Measurements from ENCODE around the gene ATF7.

The ATF7 gene

DNA sequence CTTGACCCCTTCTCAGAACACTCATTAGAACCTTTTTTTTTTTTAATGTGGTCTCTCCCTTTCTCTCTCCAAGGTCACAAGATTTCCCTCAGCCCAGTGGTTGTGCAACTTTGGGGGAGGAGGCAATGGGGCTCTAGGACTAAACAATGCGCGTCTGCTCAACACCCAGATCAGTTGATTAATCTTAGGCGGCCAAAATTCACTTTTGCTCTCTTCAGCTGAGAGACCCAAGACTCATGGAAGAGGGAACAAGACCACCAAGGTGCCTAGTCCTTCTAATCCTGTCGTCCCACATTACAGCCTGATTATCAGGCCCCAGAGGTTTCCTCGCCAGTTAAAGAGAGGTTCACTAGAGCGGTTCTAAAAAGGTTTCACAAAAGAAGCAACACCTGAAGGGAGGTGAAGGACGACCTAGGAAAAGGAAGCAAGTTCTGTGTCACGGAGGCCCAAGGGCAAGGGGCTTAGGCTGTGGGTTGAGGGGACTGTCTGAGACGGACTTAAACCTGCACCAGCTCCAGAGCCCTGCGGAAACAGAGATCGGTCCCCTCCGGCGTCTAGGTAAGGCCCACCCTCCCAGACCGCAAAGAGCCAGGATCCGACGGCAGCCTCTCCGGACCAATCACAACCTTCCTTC is 125.9 kb downstream of the ATF7 start:
- DNase-seq, result no peak
- no peaks in the 10 kb centered on the region for H3K27me3 ChIP-seq
- no peaks in the 10 kb centered on the region for H3K9me3 ChIP-seq
- H3K4me1 ChIP-seq, result peaks cover 6% of the 10 kb centered on the region
- H3K4me3 ChIP-seq (ENCODE audit: low read depth, low read length), result peak overlapping the region; percentile 65
- TF ChIP-seq, protein P1, sequence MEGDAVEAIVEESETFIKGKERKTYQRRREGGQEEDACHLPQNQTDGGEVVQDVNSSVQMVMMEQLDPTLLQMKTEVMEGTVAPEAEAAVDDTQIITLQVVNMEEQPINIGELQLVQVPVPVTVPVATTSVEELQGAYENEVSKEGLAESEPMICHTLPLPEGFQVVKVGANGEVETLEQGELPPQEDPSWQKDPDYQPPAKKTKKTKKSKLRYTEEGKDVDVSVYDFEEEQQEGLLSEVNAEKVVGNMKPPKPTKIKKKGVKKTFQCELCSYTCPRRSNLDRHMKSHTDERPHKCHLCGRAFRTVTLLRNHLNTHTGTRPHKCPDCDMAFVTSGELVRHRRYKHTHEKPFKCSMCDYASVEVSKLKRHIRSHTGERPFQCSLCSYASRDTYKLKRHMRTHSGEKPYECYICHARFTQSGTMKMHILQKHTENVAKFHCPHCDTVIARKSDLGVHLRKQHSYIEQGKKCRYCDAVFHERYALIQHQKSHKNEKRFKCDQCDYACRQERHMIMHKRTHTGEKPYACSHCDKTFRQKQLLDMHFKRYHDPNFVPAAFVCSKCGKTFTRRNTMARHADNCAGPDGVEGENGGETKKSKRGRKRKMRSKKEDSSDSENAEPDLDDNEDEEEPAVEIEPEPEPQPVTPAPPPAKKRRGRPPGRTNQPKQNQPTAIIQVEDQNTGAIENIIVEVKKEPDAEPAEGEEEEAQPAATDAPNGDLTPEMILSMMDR (IDR thresholded peaks at IDR 0.05; ENCODE audit: low read depth, low read length), result no peak
- H3K36me3 ChIP-seq, result peaks cover 17% of the 10 kb centered on the region

DNA sequence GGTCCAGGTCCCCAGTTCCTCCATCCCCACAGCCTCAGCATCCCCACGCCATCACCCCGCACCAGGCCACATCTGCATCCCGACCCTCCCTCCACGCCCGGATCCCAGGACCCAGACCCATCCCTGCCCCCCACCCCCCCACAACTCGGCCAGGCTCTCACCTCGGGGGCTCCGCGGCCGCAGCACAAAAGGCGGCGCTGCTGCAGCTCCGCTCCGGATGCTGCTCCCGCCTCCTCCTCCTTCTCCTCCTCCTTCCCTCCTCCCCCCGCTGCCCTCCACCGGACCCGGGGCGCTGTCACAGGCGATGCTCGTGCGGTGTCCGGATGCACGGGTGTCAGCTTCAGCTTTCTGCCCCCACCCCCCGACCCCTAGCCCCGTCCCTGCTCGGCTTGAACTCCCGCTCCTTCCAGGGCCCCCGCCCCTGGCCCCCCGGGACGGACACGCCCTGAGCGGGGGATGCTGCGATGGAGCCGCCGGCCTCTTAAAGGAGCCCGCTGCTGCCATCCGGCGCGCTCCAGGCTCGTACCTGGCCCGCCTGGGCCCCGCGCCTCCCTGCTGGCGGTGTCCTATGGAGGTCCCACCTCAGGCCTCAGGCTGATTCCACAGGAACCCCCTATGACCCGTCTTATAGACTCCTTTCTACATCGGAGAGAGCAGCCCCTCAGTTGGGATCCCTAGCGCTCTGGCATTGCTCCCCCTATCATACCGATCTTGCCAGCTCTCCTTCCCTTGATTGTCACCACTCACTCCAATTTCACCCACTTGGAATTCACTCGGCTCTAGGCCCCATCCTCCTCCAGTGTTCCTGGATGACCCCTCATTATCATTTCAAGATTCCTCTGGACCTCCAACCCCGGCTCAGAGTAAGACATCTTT is 126.7 kb downstream of the ATF7 start, which contains the start of gene MAP3K12:
Gene MAP3K12, minus strand, starts transcription at position 193 of the 876 bp plus-strand sequence. CDS start 12,067 bp downstream, outside the sequence.
- H3K27me3 ChIP-seq, result no peaks in the 10 kb centered on the region
- H3K36me3 ChIP-seq, result peaks cover 10% of the 10 kb centered on the region
- no peaks in the 10 kb centered on the region for H3K9me3 ChIP-seq
- TF ChIP-seq, protein P1 (IDR thresholded peaks at IDR 0.05; ENCODE audit: low read depth, low read length), result no peak
- DNase-seq, result peak; percentile 75
- peaks cover 6% of the 10 kb centered on the region for H3K4me1 ChIP-seq
- H3K4me3 ChIP-seq (ENCODE audit: low read depth, low read length), result peak within 1 kb of the TSS; percentile 65

DNA sequence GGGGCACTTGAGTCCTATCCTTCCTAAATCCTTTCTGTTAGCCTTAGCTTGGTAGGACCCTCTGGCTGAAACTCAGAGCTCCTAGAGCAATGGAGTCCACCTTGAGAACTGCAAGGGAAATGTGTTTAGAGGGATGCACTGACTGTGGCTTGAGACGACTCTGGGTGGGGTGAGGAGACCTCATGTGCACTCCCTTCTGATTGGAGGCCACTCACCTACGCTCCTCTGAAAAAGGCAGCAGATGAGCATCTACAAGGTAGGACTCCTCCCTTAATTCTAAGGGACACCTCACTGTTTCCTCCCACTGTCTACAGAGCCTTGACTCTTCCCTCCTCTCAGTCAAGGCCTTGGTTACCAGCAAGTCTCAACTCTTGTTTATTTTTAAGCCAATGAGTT is 127.9 kb downstream of the ATF7 start:
- Histone ChIP-seq H3K4me3 (ENCODE audit: low read depth, low read length) (peak overlapping the region; percentile 65; the same call in 1 of the 2 replicates), H3K36me3 (no peaks in the 10 kb centered on the region), H3K9me3 (no peaks in the 10 kb centered on the region), H3K27me3 (no peaks in the 10 kb centered on the region), H3K4me1 (peaks cover 14% of the 10 kb centered on the region)
- TF ChIP-seq, protein P1 (IDR thresholded peaks at IDR 0.05; ENCODE audit: low read depth, low read length), result no peak
- DNase-seq, result no peak

DNA sequence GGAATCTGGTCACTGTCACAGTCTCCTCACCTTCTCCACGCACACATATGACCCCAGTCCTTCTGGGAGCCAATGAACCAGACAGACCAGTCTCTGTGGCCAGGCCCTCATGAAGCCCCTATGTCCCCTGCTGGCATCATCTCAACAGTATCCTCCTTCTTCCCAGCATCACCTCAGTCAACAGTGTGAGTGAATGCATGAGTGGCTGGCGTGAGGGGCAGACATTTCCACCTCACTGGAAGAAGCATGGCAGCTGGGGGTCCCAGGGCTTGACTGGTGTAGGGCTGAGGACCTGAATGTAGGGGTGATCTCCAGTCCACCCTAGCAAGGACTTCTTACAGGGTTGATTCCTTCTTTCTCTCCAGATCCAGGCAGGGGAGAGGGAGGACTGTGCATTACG is 128.7 kb downstream of the ATF7 start:
- Histone ChIP-seq H3K4me1 (peaks cover 8% of the 10 kb centered on the region), H3K27me3 (no peaks in the 10 kb centered on the region), H3K36me3 (no peaks in the 10 kb centered on the region), H3K4me3 (ENCODE audit: low read depth, low read length) (no peak overlapping the region), H3K9me3 (no peaks in the 10 kb centered on the region)
- no peak for DNase-seq
- TF ChIP-seq, protein P1 (IDR thresholded peaks at IDR 0.05; ENCODE audit: low read depth, low read length), result no peak

DNA sequence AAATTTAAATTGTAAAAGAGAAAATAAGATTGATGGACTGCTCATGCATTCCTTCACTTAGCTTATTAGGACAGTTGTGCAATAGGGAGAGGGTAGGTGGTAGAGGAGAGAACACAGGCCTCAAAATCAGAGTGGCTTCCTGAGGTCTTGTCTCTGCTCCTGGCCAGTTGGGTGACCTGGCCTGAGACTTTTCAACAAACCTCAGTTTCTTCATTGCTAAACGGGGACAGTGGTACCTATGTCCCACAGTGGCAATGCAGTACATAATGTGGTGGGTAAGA is 129.5 kb downstream of the ATF7 start:
- no peak for DNase-seq
- no peak overlapping the region for H3K4me3 ChIP-seq (ENCODE audit: low read depth, low read length)
- TF ChIP-seq, protein P1 (IDR thresholded peaks at IDR 0.05; ENCODE audit: low read depth, low read length), result no peak
- H3K9me3 ChIP-seq, result no peaks in the 10 kb centered on the region
- H3K36me3 ChIP-seq, result no peaks in the 10 kb centered on the region
- H3K4me1 ChIP-seq, result peaks cover 13% of the 10 kb centered on the region
- no peaks in the 10 kb centered on the region for H3K27me3 ChIP-seq
